Left ventricle myocardium inferior (tissue), 1 donor: Measurements from ENCODE around the gene C8B. TPM values are rescaled to one million over a fixed set of nuclear protein-coding genes. Genes with fewer than 3 reads are reported as not detected.

Experiments
- DNase-seq: peaks from one replicate; pipeline ENCODE4 v3.0.0-alpha.2; 2020
- H3K27ac ChIP-seq: fragments of 200-600 bp; replicated peaks from 2 replicates; pipeline ENCODE4 v1.8.0; 2021
- H3K27me3 ChIP-seq: fragments of 200-600 bp; 2 replicates; pipeline ENCODE4 v1.8.0; 2021; ENCODE audit warnings: low read depth
- H3K36me3 ChIP-seq: fragments of 200-600 bp; 2 replicates; pipeline ENCODE4 v1.8.0; 2021
- H3K4me1 ChIP-seq: fragments of 200-600 bp; 2 replicates; pipeline ENCODE4 v1.8.0; 2021
- H3K4me3 ChIP-seq: fragments of 200-600 bp; 2 replicates; pipeline ENCODE4 v1.8.0; 2021; ENCODE audit warnings: mild to moderate bottlenecking, moderate library complexity
- H3K9me3 ChIP-seq: fragments of 200-600 bp; replicated peaks from 2 replicates; pipeline ENCODE4 v1.8.0; 2021
- CTCF ChIP-seq: fragments of 200-600 bp; IDR thresholded peaks from 2 replicates; pipeline ENCODE4 v1.8.0; 2021; ENCODE audit warnings: antibody characterized with exemption, mild to moderate bottlenecking, borderline replicate concordance
- intact Hi-C: fragments of 100-400 bp; cut with micrococcal nuclease; formaldehyde crosslinking; loops from one replicate; pipeline ENCODE4 v1.11.0; 2022
- total RNA-seq: library from RNA; stranded (reverse); fragmentation: NEBNext Ultra II Directional; extraction: Animal tissue kit (Norgen Biotek cat#: 25700); gene quantifications from one replicate; pipeline ENCODE4 v1.2.1, GENCODE V29; 2021
- donor health status: DM: no; HTN: yes; CAD: no; lungs with severe emphysema.

Gene C8B
- total RNA-seq, 1 donor from 2014 or later = not detected

DNA sequence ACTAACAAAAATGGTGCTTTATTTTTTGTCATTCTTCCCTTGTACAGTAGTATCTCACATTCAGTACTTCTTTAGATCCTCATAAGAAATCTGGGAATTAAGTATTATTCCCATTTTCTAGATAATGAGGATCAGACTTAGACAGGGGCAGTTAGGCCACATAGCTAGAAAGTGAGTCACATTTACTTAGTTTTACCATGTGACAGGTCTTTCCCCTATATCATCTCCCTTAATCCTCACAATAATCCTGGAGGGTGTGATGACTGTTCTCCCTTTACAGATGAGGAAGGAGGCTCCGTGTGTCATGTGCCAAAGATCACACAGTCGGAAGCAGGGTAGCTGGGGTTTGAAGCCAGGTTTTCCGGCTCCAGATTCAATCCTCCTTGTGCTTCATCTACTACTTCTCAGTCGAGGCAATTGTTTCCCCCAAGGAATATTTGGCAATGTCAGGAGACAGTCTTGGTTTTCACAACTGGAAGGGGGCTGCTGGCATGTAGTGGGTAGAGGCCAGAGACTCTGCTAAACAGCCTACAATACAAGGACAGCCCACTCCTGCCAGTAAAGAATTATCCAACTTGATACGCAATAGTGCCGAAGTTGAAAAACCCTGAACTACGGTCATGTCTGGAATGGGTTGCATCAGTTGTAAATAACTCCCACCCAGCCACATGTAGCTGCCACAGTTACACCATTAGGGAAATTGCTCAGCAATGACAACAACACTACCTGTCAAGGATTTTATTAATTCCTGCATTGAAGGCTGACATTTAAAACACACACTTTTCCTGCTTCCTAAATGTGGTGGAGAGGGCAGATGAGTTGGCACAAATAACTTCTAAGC is 54.5 kb downstream of the C8B start:
- no peak for DNase-seq
- H3K9me3 ChIP-seq = no peaks in the 10 kb centered on the region
- no peaks in the 10 kb centered on the region for H3K27me3 ChIP-seq
- H3K36me3 ChIP-seq = no peaks in the 10 kb centered on the region
- peaks cover 17% of the 10 kb centered on the region for H3K4me1 ChIP-seq
- H3K27ac ChIP-seq = no peak overlapping the region
- no peak for TF ChIP-seq CTCF
- intact Hi-C loops = no loop called here
- no peak overlapping the region for H3K4me3 ChIP-seq

- H3K4me1 ChIP-seq = peaks cover 11% of the 10 kb centered on the region
- intact Hi-C loops = no loop called here
- H3K9me3 ChIP-seq = no peaks in the 10 kb centered on the region
- H3K27me3 ChIP-seq = no peaks in the 10 kb centered on the region
- TF ChIP-seq CTCF = no peak
- H3K27ac ChIP-seq = no peak overlapping the region
- H3K4me3 ChIP-seq = no peak overlapping the region
- no peaks in the 10 kb centered on the region for H3K36me3 ChIP-seq
- no peak for DNase-seq
Measured at GRCh38 chr1:56910441-56910985, 55.3 kb downstream of the C8B start.

GRCh38 chr1:56908619-56909221 is 57.1 kb downstream of the C8B start:
- TF ChIP-seq CTCF = no peak
- Histone ChIP-seq H3K4me3 (no peak overlapping the region), H3K9me3 (no peaks in the 10 kb centered on the region), H3K27me3 (no peaks in the 10 kb centered on the region), H3K4me1 (peaks cover 11% of the 10 kb centered on the region), H3K36me3 (no peaks in the 10 kb centered on the region), H3K27ac (no peak overlapping the region)
- intact Hi-C loops = no loop called here
- no peak for DNase-seq

DNA sequence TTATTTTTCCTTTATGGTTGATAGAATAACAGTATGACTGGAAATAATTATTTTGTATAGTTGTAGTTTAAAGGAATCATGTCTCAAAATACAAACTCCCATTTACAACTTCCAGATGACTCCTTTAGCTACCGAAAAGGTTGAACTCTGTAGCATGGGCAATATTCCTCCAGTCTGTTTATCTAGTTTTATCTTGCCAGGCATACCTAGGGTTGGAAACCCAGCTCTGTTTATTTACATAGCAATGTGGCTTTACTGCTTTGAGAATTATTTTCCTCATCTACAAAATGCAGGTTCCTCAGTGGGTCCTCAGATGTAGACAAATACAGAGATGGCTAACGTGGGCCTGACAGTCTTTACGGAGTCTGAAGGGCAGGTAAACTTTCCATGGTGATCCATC is 60.1 kb downstream of the C8B start:
- intact Hi-C loops = no loop called here
- Histone ChIP-seq H3K27ac (no peak overlapping the region), H3K27me3 (peaks cover 7% of the 10 kb centered on the region), H3K4me3 (no peak overlapping the region), H3K9me3 (no peaks in the 10 kb centered on the region), H3K36me3 (no peaks in the 10 kb centered on the region), H3K4me1 (peaks cover 6% of the 10 kb centered on the region)
- no peak for TF ChIP-seq CTCF
- DNase-seq = no peak

GRCh38 chr1:56904663-56905397 is 61.0 kb downstream of the C8B start:
- no peaks in the 10 kb centered on the region for H3K4me1 ChIP-seq
- H3K4me3 ChIP-seq = no peak overlapping the region
- no peak for DNase-seq
- no peaks in the 10 kb centered on the region for H3K9me3 ChIP-seq
- peaks cover 7% of the 10 kb centered on the region for H3K27me3 ChIP-seq
- TF ChIP-seq CTCF = no peak
- no peak overlapping the region for H3K27ac ChIP-seq
- intact Hi-C loops = no loop called here
- H3K36me3 ChIP-seq = no peaks in the 10 kb centered on the region
